HG03064 (cell line): ENCODE measurements around the gene UTF1.
"Not testable (repeated sequence)": the region's sequence is repeated elsewhere in the genome, so short reads cannot be mapped to it uniquely, and the experiment has no call there.

ENCODE experiments used
- ATAC-seq: cut with Tn5 transposase; IDR thresholded peaks from one replicate; pipeline ENCODE4 v1.9.1; 2021; ENCODE audit warnings: low read depth; ENCODE audit not compliant: unreplicated experiment

The UTF1 gene

DNA sequence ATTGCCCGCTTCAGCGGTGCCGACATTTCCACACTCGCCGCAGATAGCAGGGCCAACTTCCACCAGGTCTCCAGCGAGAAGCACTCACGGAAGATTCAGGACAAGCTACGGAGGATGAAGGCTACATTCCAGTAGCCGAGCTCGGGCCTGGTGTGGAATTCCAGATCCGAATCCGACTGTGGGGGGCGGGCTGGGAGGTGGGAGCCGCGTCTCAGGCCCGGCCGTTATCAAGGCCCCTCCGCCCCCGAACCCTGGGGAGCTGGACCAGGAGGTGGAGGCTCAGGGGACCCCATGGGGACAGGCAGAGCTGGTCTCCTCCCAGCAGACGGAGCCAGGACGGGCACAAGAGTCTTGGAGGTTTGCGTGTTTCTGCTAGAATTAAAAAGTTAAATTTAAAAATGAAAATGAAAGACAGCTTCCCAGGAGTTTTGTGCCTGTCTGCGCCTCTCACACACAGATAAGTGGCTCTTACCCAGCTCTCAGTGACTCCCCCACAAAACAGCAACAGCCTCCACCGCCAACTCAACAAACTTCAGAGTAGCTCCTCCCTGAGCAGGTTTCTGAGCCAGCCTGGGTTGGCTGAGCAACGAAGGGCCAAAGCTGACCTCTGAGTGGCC lies 5.2 kb upstream of the UTF1 start:
- ATAC-seq = no peak

DNA sequence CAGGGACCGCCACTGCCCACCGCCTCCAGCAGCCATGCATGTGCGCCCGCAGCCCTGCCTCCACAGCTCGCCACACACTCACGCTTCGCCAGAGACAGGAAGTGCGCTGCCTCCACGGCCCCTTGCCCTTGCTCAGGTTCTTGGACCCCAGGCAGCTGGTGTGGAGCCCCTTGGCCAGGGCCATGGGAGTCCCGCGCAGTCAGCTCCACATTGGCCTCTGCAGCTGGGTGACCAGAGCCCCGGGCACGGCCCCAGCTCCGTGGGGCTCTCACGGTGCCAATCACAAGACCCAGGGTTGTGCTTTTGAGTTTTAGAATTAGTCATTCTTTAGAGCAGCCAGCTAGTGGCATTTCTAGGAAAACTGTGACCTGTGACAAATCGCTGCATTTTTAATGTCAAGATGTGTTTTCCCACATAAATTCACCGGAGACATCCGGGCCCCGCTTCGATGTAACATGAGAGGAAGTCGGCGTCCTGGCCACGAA lies 4.3 kb upstream of the UTF1 start:
- ATAC-seq = no peak

DNA sequence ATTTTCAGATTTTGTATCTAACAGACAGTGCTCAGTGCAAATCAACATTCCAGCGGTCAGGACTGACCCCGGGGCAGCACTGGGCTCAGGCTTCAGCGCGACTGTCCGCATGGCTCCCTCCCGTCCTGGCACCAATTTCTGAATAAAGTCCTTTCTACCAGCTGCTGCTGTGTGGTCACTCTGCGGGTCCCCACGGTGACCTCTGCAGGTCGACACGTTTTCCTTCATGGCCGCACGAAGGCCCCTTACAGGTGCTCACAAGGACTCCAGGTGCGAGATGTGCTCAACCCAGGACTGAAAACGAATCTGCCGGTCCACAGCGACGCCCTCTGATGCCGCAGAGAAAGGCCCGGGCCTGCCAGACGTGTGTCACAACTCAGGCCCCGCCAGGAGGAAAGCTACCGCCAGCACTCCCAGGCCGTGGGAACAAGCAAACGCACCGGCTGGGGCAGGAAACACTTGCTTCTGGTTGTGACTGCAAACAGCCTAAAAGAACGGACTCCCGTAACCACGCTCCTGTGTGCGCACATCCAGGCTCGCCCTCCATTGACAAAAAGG lies 3.7 kb upstream of the UTF1 start:
- ATAC-seq = no peak

DNA sequence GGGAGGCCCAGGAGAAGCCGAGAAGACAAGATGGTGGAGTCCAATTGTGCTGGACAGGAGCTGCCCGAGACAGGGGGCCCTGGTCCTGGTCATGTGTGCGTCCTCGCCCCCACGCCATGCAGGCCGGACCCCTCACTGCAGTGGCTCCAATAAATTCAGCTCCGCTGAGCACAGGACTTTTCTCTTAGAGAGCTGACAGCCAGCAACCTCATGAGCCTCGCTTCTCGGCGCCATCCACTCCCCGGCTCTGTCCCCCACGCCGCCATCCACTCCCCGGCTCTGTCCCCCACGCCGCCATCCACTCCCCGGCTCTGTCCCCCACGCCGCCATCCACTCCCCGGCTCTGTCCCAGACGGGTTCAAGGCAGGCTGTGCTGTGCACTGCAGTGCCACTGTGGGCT lies 2.8 kb upstream of the UTF1 start:
- no peak for ATAC-seq

DNA sequence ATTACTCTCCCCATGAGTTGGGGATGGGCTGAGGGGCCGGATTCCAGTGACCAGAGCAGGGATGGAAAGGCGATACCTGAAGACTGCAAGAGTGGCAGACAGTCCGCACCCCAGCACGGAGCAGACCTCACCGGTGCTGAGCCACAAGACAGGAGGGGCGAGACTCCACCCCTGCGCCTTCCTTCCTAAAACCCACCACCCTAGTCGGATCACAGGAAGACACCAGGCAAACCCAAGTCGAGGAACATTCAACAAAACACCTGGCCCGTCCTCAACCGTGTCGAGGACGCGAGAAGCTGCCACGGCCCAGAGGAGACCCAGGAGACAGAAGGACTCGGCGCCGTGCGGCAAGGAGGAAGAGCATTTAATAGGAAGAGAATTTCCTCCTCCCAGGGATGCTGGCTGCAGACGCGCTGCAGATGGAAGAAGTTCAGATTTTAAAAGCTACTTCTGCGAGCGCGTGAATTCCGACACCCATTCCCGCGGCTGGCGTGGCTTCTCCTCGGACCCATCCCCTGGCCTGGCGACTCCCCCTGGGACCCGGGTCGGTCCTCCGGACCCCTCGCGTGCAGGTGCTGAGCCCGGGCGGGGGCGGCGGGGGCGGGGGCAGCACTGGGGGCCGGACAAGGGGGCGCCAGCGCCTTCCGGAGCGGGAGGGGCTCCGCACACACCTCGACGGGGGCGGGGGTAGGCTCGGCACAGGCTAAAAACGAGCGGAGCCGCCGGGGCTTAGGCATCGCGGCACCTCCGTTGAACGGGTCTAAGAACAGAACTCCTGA lies 563 bp upstream of the UTF1 start:
- no peak for ATAC-seq

DNA sequence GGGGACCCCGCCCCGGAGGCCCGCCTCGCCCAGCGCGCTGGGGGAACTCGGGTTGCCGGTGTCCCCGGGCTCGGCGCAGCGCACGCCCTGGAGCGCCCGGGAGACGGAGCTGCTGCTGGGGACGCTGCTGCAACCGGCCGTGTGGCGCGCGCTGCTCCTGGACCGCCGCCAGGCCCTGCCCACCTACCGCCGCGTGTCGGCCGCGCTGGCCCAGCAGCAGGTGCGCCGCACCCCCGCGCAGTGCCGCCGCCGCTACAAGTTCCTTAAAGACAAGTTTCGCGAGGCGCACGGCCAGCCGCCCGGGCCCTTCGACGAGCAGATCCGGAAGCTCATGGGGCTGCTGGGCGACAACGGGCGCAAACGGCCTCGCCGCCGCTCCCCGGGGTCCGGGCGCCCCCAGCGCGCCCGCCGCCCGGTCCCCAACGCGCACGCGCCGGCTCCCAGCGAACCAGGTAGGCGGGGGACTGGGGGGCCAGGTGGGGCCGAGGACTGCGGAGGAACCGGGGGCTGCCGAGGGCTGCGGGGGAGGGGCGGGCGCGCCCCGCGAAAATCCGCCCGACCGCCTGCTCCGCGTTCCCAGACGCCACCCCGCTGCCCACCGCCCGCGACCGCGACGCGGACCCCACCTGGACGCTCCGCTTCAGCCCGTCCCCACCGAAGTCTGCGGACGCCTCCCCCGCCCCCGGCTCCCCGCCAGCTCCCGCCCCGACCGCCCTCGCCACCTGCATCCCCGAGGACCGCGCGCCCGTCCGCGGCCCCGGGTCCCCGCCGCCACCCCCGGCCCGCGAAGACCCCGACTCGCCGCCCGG lies 574 bp downstream of the UTF1 start:
- no peak for ATAC-seq

DNA sequence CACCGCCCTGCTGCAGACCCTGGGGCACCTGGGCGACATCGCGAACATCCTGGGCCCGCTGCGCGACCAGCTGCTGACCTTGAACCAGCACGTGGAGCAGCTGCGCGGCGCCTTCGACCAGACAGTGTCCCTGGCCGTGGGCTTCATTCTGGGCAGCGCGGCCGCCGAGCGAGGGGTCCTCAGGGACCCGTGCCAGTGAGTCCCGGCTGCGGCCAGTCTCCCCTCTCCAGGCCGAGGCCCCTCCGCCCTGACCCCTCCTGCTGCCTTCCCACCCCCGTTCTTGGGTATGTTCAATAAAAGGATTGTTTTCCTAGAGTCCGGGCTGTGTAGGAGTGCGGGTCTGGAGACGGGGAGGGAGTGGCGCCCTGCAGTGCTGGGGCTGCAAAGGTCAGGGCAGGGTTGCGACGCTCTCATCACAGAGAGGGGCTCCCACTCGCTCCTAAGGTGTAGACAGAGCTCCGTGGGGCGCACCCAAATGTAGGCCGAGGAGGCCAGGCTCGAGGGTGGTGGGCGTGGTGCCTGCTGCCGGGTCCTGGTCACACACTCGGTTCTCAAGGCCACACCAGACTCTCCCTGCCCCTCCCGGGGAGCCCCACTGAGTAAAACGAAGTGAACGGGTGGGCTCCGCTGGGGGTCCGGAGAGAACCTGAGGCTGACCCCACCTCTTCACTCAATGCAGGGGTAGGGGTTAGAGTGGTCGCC lies 1.4 kb downstream of the UTF1 start:
- ATAC-seq = no peak

DNA sequence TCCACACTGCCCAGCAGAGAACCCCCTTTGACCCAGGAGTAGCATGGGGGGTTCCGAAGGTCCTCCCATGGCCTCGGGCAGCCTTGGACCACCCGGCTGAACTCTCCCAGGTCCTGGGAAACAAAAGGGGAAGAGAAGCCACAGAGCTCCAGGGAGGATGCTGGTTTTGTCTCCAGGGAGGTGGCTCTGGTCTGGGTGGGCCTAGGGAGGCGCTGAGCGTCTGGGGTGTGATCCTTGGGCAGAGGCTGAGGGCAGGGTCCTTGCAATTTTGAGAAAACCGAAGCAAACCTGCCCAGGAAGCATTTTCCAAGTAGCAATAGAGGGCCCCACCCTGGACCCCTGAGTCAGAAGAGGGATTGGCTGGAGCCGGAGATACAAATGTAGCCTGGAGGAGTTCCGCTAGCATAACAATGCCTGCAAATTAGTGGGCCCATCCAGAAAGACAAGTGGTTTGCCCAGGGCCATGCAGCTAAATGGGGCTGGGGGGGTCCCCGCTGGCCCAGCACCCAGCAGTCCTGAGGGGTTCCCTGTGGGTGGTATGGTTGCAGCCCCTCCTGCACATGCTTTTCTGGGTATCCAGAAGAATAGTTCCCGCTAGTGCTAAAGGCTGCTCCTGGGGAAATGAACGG lies 2.0 kb downstream of the UTF1 start:
- ATAC-seq = no peak

DNA sequence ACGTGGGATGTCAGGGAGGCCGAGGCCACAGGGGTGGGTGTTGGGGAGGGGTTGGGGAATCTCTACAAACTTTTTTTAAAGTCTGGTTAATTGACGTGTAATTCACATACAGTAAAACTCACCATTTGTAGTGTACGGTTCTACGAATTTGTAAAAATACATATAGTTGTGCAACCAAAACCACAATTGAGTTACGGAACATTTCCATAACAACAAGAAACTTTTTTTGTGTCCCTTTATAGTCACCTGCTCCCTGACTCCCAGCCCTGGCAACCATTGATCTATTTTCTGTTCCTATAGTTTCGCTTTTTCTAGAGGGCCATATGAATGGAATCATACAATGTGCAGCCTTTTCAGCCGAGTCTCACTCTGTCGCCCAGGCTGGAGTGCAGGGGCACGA lies 4.8 kb downstream of the UTF1 start:
- ATAC-seq = not testable (repeated sequence)

DNA sequence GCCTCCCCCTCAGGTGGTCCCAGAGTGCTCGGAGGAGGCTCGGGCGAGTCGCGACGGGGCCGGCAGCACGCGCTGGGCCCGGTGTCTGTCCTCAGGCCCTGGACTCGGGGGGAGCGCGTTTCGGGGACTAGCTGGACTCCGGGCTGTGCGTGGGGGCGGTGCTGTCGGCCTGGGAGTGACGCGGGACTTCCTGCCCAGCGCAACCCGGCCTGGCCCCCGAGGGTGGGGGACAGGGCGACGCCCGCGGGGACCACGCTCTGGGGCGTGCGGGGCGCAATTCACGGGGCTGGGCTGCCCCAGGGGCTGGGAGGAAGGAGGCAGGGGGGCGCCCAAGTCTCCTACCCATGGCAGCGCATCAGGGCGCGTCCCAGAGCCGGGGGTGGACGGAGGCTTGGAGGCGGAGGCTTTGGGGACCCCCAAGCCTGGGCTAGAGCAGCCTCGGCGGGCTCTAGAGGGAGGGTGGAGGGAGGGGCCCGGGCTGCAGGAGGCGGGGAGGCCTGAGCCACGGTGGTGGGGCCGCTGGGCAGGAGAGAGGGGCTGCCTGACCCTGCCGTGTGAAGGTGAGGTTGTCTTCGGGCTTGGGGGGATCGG lies 5.3 kb downstream of the UTF1 start:
- no peak for ATAC-seq

DNA sequence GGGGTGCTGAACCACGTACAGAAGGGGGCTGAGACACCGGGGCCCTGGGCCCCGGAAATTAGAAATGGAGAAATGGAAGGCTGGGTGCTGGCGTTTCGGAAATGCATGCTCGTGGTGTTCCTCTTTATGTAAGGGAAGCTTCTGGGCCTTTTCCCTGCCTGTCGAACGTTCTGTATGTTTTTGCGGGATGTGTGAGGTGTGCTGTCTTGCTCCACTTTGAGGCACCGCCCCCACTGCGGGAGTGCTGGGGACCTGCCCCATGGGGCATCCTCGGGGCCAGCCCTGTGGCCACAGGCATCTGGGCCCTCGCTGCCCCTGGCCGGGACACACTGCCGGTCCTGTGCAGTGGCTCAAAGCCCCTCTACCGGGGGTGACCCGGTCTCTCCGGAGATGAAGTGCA lies 5.9 kb downstream of the UTF1 start:
- ATAC-seq = no peak

DNA sequence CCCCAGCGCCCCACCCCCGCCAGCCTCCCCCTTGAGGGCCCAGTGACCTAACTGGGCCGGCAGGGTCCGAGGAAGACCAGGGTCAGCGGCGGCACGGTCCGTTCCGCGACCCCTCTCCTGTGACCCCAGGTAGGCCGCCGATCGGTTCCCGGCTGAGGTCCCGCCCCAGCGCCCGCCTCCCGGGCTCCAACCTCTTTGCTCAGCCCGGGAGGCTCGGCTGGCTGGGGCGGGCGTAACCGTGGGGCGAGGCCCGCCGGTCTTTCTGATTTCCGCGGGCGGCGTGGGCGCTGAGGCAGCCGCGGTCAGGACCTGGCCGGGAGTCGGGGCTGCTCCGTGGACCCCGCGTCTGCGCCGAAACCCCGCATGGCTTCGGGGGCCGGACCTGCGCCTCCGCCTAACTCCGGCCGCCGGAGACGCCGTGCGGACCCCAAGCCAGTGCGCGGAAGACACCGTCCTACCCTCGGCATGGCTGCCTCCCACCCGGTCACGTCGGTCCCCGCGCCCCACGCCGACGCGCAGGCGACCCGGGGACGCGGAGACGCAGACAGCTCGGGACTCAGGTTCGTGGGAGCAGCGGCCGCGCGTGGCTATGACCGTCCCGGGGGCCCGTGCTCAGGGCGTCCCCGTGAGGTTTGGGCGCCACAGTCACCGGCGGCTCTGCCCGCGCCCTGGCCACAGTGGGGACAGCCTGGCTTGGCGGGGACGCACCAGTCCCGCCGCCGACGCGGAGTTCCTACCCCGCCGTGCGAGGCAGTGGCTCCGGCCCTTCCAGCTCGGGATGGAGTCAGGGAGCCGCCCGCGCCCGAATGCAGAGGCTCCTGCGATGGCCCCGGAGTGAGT lies 6.6 kb downstream of the UTF1 start:
- no peak for ATAC-seq

DNA sequence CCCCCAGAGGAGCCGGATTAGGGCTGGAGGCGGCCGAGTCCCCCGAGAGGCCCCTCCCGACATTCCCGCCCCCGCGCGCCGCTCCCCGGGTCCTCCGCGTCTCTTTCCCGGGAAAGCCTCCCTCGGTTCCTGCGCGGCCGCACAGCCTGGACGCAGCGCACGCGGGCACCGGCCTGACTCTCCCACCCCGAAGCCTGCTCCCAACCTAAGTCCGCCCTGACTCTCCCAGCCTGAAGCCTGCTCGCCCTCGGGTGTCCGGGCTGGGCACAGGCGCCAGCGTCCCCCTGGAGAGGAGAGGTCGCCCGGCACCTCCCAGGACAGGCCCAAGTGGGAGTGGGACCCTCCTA lies 7.2 kb downstream of the UTF1 start:
- no peak for ATAC-seq

DNA sequence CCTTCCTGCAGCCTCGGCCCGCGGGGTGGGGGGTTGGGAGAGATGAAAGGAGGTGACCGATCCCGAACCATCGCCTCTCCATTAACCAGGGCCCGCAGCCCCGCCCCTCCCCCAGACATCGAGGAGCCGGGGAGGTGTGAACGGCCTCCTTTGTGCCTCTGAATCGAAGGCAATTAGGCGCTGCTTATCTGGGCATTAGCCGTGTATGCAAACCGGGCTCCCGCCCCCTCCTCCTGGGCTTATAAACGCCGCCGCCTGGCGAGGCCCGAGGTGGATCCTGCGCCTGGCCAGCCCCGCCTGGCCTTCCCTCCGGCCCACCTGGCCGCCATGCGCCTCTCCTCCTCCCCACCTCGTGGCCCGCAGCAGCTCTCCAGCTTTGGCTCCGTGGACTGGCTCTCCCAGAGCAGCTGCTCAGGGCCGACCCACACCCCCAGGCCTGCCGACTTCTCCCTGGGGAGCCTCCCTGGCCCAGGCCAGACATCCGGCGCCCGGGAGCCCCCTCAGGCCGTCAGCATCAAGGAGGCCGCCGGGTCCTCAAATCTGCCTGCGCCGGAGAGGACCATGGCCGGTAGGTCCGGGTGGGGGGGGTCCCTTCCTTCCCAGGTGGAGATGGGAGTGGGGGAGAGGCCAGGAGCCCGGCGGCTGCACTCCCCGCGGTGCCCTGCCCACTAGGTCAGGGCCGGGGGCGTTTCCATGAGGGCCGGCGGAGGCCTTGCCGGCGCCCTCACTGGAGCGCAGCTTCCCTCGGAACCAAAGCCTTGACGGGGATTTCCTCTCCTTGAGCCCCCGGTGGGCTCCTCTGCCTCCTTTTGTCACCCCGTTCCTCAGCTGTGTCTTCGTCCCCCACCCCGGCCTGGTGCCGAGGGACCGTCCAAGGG lies 7.8 kb downstream of the UTF1 start, which contains the start of gene VENTX:
VENTX (plus strand) TSS at position 268 of the 878 bp plus-strand sequence; CDS start at position 328, 60 bp downstream.
- ATAC-seq = no peak

DNA sequence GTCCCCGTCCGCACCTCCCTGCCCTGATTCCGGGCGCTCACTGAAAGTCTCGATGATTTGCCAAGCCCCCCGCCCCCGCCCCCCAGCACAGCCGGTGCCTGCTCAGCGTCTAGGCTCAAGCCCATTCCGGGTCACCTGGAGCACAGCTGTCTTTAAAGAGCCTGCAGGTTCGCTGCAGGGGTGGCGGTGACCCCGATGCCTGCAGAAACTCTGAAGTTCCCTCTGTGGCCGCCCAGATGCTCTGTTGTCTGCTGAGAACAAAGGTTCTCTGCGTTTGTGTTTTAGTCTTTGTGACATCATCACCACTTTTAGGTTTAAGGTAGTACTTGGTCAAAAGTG lies 8.4 kb downstream of the UTF1 start:
- ATAC-seq = no peak

DNA sequence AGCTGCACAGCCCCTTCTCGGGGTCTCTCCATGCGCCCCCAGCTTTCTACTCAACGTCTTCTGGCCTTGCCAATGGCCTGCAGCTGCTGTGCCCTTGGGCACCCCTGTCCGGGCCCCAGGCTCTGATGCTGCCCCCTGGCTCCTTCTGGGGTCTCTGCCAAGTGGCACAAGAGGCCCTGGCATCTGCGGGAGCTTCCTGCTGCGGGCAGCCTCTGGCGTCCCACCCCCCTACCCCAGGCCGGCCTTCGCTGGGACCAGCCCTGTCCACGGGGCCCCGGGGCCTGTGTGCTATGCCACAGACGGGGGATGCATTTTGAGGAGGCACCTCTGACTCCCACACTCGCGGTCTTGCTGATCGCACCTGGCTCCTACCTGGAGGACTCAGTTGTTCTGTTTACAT lies 10.0 kb downstream of the UTF1 start:
- ATAC-seq = no peak

DNA sequence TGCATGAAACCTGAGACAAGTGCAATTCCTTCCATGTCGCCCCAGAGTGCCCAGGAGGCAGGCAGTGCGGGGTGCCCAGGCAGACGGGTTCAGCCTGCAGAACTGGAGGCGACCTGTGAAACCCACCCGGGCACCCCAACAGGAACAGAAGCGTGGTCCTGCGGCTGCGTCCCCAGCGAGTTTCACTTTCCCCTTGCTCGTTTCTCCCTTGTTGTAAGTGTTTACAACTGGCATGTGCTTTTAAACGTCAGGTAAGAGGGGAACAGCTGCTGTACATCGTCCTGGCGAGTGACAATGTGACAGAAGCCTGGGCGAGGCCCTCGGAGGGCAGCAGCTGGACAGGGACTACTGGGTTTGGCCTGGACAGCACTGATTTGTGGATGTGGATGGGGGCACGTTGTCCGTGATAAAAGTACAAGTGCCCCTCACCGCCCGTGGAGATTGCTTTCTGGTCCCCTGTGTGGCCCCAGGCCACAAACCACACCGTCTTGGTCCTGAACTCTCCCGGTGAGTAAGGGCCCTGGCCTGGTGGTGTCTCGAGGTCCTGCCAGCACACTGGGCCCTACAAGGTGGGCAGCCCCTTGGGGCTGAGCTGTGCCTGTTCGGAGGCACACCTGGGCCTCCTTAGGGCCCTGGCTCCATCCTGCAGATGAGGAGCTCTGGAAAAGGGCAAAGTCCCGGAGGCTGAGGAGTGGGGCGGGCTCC lies 11.6 kb downstream of the UTF1 start:
- ATAC-seq = no peak
